IMR-90 (cell line): ENCODE measurements around the gene ADGRG1. TPM values are rescaled to one million over a fixed set of nuclear protein-coding genes. Genes with fewer than 3 reads are reported as not detected.

Source experiments
- ATAC-seq: fragments of 200-7000 bp; cut with Tn5 transposase; 2 replicates; pipeline ENCODE4 v1.9.1; 2020; ENCODE audit warnings: low read depth, mild to moderate bottlenecking, moderate library complexity
- BruUV-seq: library from RNA; stranded (reverse); fragments of 400-500 nt; replicated peaks from 2 replicates; lab custom pipeline; 2021; lab: Mats Ljungman, UMichigan
- CTCF ChIA-PET: fragments of 300-600 bp; formaldehyde crosslinking; extraction: SDS; loops from one replicate; lab custom pipeline; 2021; ENCODE audit warnings: antibody characterized with exemption; lab: Yijun Ruan, JAX
- POLR2A ChIA-PET: fragments of 300-600 bp; sonication (Branson Sonifier 250); formaldehyde crosslinking; loops from one replicate; lab custom pipeline; 2022; ENCODE audit warnings: antibody characterized with exemption; ENCODE audit not compliant: unreplicated experiment; lab: Charles Lee
- DNase-seq: peaks from one replicate; pipeline ENCODE4 v3.0.0; 2013
- H2AFZ ChIP-seq: replicated peaks from 2 replicates; pipeline ENCODE3; 2013; ENCODE audit warnings: low read length, mild to moderate bottlenecking; ENCODE audit not compliant: poor library complexity
- H2AK5ac ChIP-seq: 2 replicates; pipeline ENCODE4 v1.6.1; 2013; ENCODE audit warnings: low read depth, low read length, inconsistent platforms
- H2AK9ac ChIP-seq: replicated peaks from 2 replicates; pipeline ENCODE3; 2013; ENCODE audit warnings: mild to moderate bottlenecking, low read depth, low read length, moderate library complexity; ENCODE audit not compliant: poor library complexity
- H2BK120ac ChIP-seq: 2 replicates; pipeline ENCODE4 v1.6.1; 2013; ENCODE audit warnings: low read depth, low read length, inconsistent platforms
- H2BK15ac ChIP-seq: 3 replicates; pipeline ENCODE4 v1.6.1; 2013; ENCODE audit warnings: low read depth, low read length, inconsistent platforms
- H2BK20ac ChIP-seq: 2 replicates; pipeline ENCODE4 v1.6.1; 2013; ENCODE audit warnings: low read depth, mild to moderate bottlenecking, inconsistent platforms, low read length, moderate library complexity
- H2BK5ac ChIP-seq: 2 replicates; pipeline ENCODE4 v1.6.1; 2013; ENCODE audit warnings: mild to moderate bottlenecking, low read depth, low read length, inconsistent platforms; ENCODE audit not compliant: poor library complexity, severe bottlenecking
- H3K14ac ChIP-seq: replicated peaks from 2 replicates; pipeline ENCODE4 v1.6.1; 2013; ENCODE audit warnings: low read depth, low read length, inconsistent platforms
- H3K18ac ChIP-seq: 2 replicates; pipeline ENCODE4 v1.6.1; 2013; ENCODE audit warnings: low read depth, low read length, control low read depth
- H3K23ac ChIP-seq: 2 replicates; pipeline ENCODE4 v1.6.1; 2013; ENCODE audit warnings: low read depth, low read length, inconsistent platforms
- H3K27ac ChIP-seq: 2 replicates; pipeline ENCODE4 v1.5.1; 2013; ENCODE audit warnings: mild to moderate bottlenecking, control low read depth, low read length; ENCODE audit not compliant: insufficient read depth
- H3K27me3 ChIP-seq: 2 replicates; pipeline ENCODE4 v1.6.1; 2013; ENCODE audit warnings: low read length; ENCODE audit not compliant: control insufficient read depth, insufficient read depth
- H3K36me3 ChIP-seq: 2 replicates; pipeline ENCODE4 v1.6.1; 2013; ENCODE audit warnings: low read length, mixed read lengths; ENCODE audit not compliant: control insufficient read depth, insufficient read depth
- H3K4ac ChIP-seq: 2 replicates; pipeline ENCODE4 v1.6.1; 2013; ENCODE audit warnings: low read depth, low read length, inconsistent platforms
- H3K4me1 ChIP-seq: 2 replicates; pipeline ENCODE4 v1.6.1; 2013; ENCODE audit warnings: low read length, mixed read lengths; ENCODE audit not compliant: control insufficient read depth, insufficient read depth
- H3K4me2 ChIP-seq: 2 replicates; pipeline ENCODE4 v1.6.1; 2013; ENCODE audit warnings: low read depth, mild to moderate bottlenecking, control low read depth, low read length, moderate library complexity
- H3K4me3 ChIP-seq: 2 replicates; pipeline ENCODE4 v1.5.1; 2013; ENCODE audit warnings: low read depth, mild to moderate bottlenecking, control low read depth, low read length, moderate library complexity; ENCODE audit not compliant: insufficient read depth
- H3K56ac ChIP-seq: 2 replicates; pipeline ENCODE4 v1.6.1; 2013; ENCODE audit warnings: low read length, inconsistent platforms; ENCODE audit not compliant: insufficient read depth; ENCODE audit errors: extremely low read depth
- H3K79me1 ChIP-seq, 2 experiments: 2 replicates each; pipeline ENCODE4 v1.6.1; 2013; ENCODE audit warnings: low read length in 2 of 2, inconsistent platforms in 1 of 2, low read depth in 1 of 2
- H3K9ac ChIP-seq: 2 replicates; pipeline ENCODE4 v1.6.1; 2013; ENCODE audit warnings: low read depth, low read length, control low read depth
- H3K9me1 ChIP-seq: 2 replicates; pipeline ENCODE4 v1.6.1; 2013; ENCODE audit warnings: low read length, inconsistent platforms; ENCODE audit not compliant: insufficient read depth
- H3K9me3 ChIP-seq: 2 replicates; pipeline ENCODE4 v1.6.1; 2013; ENCODE audit warnings: low read length; ENCODE audit not compliant: control insufficient read depth, insufficient read depth
- H4K20me1 ChIP-seq: 2 replicates; pipeline ENCODE4 v1.6.1; 2013; ENCODE audit warnings: low read length, inconsistent platforms; ENCODE audit not compliant: insufficient read depth
- H4K5ac ChIP-seq: 2 replicates; pipeline ENCODE4 v1.6.1; 2013; ENCODE audit warnings: mild to moderate bottlenecking, low read depth, low read length, control low read depth
- H4K8ac ChIP-seq, 2 experiments: 2 replicates each; pipeline ENCODE4 v1.6.1; 2013; ENCODE audit warnings: low read depth in 2 of 2, low read length in 2 of 2, control low read depth in 1 of 2, inconsistent platforms in 1 of 2
- H4K91ac ChIP-seq: 2 replicates; pipeline ENCODE4 v1.6.1; 2013; ENCODE audit warnings: low read depth, low read length, inconsistent platforms; ENCODE audit not compliant: insufficient read depth
- FOS ChIP-seq: fragments of 150-350 bp; IDR thresholded peaks from 2 replicates; pipeline ENCODE4 v1.6.1; 2016; ENCODE audit warnings: low read depth, low read length
- MAFK ChIP-seq: IDR thresholded peaks from 2 replicates; pipeline ENCODE4 v1.6.1; 2012; ENCODE audit warnings: low read depth, low read length, improper control_type of control experiment
- NFE2L2 ChIP-seq: fragments of 150-350 bp; IDR thresholded peaks from 2 replicates; pipeline ENCODE4 v1.6.1; 2016; ENCODE audit warnings: low read depth, mild to moderate bottlenecking, low read length
- WGBS, 2 experiments: methylation state at CpG; one replicate each; pipeline versions ENCODE4 v1.1.5 to v1.1.7; 2013; ENCODE audit warnings: missing lambda C conversion rate in 2 of 2; ENCODE audit not compliant: insufficient read length in 1 of 2; ENCODE audit errors: extremely low coverage in 2 of 2; 5-methylcytosine and 5-hydroxymethylcytosine counted together
- dilution Hi-C: fragments of 300-500 bp; cut with HindIII; formaldehyde crosslinking; loops from one replicate; pipeline ENCODE4 v1.14.3; 2018; ENCODE audit warnings: low sequenced_read_pairs; ENCODE audit not compliant: unreplicated experiment
- in situ Hi-C: fragments of 300-500 bp; cut with MboI; formaldehyde crosslinking; loops from 3 replicates; pipeline ENCODE4 v1.14.3; 2019; ENCODE audit warnings: low sequenced_read_pairs, inconsistent platforms, mixed read lengths
- intact Hi-C: fragments of 100-400 bp; cut with micrococcal nuclease; formaldehyde crosslinking; loops from 2 replicates; pipeline ENCODE4 v1.10.0; 2022
- polyA plus RNA-seq, 3 experiments: library from polyadenylated mRNA; depleted of rRNA; stranded (reverse); fragments of >200 nt; gene quantifications; 2 replicates each; pipeline ENCODE4 v1.2.3, GENCODE V29; 2012; ENCODE audit warnings: low replicate concordance in 1 of 3
- total RNA-seq: library from RNA; depleted of rRNA; stranded (reverse); fragments of >200 nt; gene quantifications from 2 replicates; pipeline ENCODE4 v1.2.3, GENCODE V29; 2012

ADGRG1 gene
- total and polyA plus RNA-seq, 2 of the 4 experiments (the other 2 are of a cell fraction): 0.90 to 8.4 TPM

DNA sequence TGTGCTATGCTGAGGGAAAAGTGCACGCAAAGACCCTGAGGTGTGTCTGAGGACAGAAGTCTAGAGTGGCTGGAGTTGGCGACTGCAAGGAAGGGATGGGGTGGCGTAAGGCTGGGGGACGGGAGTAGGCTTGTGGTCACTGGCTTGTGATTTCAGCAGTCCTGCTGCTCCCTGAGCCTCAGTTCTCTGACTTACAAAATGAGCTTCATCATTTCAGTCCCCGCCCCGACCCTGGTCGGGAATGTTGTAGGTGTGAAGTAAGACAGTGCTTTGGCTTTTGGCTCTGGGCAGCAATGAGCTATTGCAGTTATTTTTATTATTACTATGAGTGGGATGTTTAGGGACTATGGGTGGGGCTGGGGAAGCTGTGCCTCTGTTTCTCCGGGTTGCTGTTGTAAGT, 8.6 kb downstream of the ADGRG1 start:
- CTCF ChIA-PET: interaction anchor here (1.6 kb wide), 1 partner anchor 10 kb away, joined by 4 read pairs; no protein-coding TSS in a partner anchor
- Histone ChIP-seq H4K5ac (no peak overlapping the region), H2AK9ac (peak overlapping the region; percentile 3), H2AFZ (peak overlapping the region; percentile 64), H3K23ac (no peak overlapping the region), H3K18ac (no peak overlapping the region), H3K36me3 (no peaks in the 10 kb centered on the region), H3K9me3 (no peaks in the 10 kb centered on the region), H3K4ac (no peak overlapping the region), H2BK15ac (no peak overlapping the region), H2BK120ac (peak overlapping the region; percentile 25; the same call in 1 of the 2 replicates), H2BK20ac (peak overlapping the region; percentile 17; the same call in 1 of the 2 replicates), H3K9me1 (peaks cover 7% of the 10 kb centered on the region), H3K56ac (no peak overlapping the region), H3K27ac (no peak overlapping the region), H4K91ac (no peak overlapping the region), H3K9ac (no peak overlapping the region), H3K14ac (no peak overlapping the region), H3K4me1 (peaks cover 10% of the 10 kb centered on the region; the same call in 1 of the 2 replicates), H2BK5ac (no peak overlapping the region), H4K8ac (no peak overlapping the region), H3K79me1 (no peaks in the 10 kb centered on the region), H4K20me1 (no peaks in the 10 kb centered on the region), H3K27me3 (peaks cover 18% of the 10 kb centered on the region), H3K4me3 (no peak overlapping the region), H2AK5ac (peak overlapping the region; percentile 24), H3K4me2 (no peak overlapping the region)
- no TSS peak for BruUV-seq
- POLR2A ChIA-PET: no interaction called here
- 92% methylated on average over 2 of the region's 8 CpGs; no CpG with 5 or more reads in 1 of the 2 experiments for WGBS, 2 experiments
- in situ Hi-C loops (no loop called here), dilution Hi-C loops (no loop called here), intact Hi-C loops (no loop called here)
- no peak for TF ChIP-seq MAFK
- no peak for TF ChIP-seq NFE2L2
- no peak for TF ChIP-seq FOS
- no peak for ATAC-seq
- DNase-seq: no peak
